Measurements from ENCODE around the gene CDC42BPA. TPM values are rescaled to one million over a fixed set of nuclear protein-coding genes. Genes with fewer than 3 reads are reported as not detected.

The CDC42BPA gene
- polyA plus RNA-seq, 2 of the 4 experiments (the other 2 are of a cell fraction), result 11.4 to 28.4 TPM

GRCh38 chr1:227213426-227213825, 104.9 kb downstream of the CDC42BPA start (continued):
- no peak for TF ChIP-seq MYC (IDR thresholded peaks at IDR 0.05; ENCODE audit: borderline replicate concordance, low read length)

DNA sequence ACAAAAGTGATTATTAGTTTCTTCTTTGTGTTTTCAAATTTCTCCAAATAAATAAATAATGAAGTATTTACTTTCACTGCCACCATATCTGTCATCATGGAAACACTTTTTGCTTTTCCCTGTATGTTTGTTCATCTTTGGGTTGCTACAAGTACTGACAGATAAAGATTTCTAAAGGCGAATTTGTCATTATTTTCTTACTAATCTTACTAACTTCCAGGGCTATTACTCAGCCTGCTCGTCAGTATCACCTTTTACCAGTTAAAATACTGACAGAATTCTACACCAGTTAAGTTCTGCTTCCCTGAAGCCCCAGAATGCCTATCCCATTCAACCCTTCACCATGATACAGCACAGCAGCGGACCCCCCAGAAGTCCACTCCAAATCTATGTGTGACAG, 106.1 kb downstream of the CDC42BPA start:
- DNase-seq (ENCODE audit: low read depth in 1 of 2, low spot score in 1 of 2) (no peak), FAIRE-seq (no peak)
- POLR2A ChIA-PET, result no interaction called here

GRCh38 chr1:227210604-227211003, 107.7 kb downstream of the CDC42BPA start:
- 0 out of 3 replicates have a peak, but pooled peaks cover 7% of the 10 kb centered on the region for H3K4me1 ChIP-seq
- POLR2A ChIA-PET, result no interaction called here
- CTCF ChIA-PET, result no interaction called here

More for the DNA sequence above, 106.1 kb downstream of the CDC42BPA start:
- no peaks in the 10 kb centered on the region for H3K9me3 ChIP-seq
- no peak overlapping the region for H3K4me2 ChIP-seq
- WGBS (ENCODE audit: missing lambda C conversion rate), result 83% methylated on average over 3 of the region's 3 CpGs
- CTCF ChIA-PET, result no interaction called here
- TF ChIP-seq EHF (CRISPR knock-in tag; IDR thresholded peaks at IDR 0.05), result no peak
- TF ChIP-seq, protein P1, sequence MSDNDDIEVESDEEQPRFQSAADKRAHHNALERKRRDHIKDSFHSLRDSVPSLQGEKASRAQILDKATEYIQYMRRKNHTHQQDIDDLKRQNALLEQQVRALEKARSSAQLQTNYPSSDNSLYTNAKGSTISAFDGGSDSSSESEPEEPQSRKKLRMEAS (IDR thresholded peaks at IDR 0.05), result no peak
- TF ChIP-seq, protein P2, sequence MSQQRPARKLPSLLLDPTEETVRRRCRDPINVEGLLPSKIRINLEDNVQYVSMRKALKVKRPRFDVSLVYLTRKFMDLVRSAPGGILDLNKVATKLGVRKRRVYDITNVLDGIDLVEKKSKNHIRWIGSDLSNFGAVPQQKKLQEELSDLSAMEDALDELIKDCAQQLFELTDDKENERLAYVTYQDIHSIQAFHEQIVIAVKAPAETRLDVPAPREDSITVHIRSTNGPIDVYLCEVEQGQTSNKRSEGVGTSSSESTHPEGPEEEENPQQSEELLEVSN (IDR thresholded peaks at IDR 0.05; ENCODE audit: borderline replicate concordance, low read depth), result no peak
- no peak for TF ChIP-seq HOXB5 (CRISPR knock-in tag; IDR thresholded peaks at IDR 0.05)
- TF ChIP-seq FOXS1 (CRISPR knock-in tag; IDR thresholded peaks at IDR 0.05), result no peak
- TF ChIP-seq JUN (IDR thresholded peaks at IDR 0.05), result no peak
- TF ChIP-seq TP53 (CRISPR knock-in tag; IDR thresholded peaks at IDR 0.05), result no peak
- TF ChIP-seq NFE2L2 (conservative IDR thresholded peaks at IDR 0.05; ENCODE audit: low read length), result no peak
- no peak for TF ChIP-seq MAFK (IDR thresholded peaks at IDR 0.05; ENCODE audit: partially characterized antibody)
- TF ChIP-seq HDAC2 (IDR thresholded peaks at IDR 0.05), result no peak
- TF ChIP-seq RARB (CRISPR knock-in tag; IDR thresholded peaks at IDR 0.05), result no peak
- TF ChIP-seq PHF8 (IDR thresholded peaks at IDR 0.05; ENCODE audit: borderline replicate concordance, low read depth), result no peak
- TF ChIP-seq HOXB13 (CRISPR knock-in tag; IDR thresholded peaks at IDR 0.05; ENCODE audit: low read depth), result no peak
- no peak for TF ChIP-seq ZSCAN20 (CRISPR knock-in tag; IDR thresholded peaks at IDR 0.05)
- TF ChIP-seq RNF2 (IDR thresholded peaks at IDR 0.05; ENCODE audit: borderline replicate concordance, low read depth), result no peak
- TF ChIP-seq CEBPB (IDR thresholded peaks at IDR 0.05), result no peak
- TF ChIP-seq EHMT2 (IDR thresholded peaks at IDR 0.05; ENCODE audit: low read depth), result no peak
- H3K27ac ChIP-seq, result no peak overlapping the region
- no peak for ATAC-seq
- H3K4me1 ChIP-seq, result 0 out of 3 replicates have a peak, but pooled peaks cover 7% of the 10 kb centered on the region
- H3K4me3 ChIP-seq, result no peak overlapping the region

More at GRCh38 chr1:227210604-227211003, 107.7 kb downstream of the CDC42BPA start:
- no peak for FAIRE-seq
- Histone ChIP-seq H3K4me2 (no peak overlapping the region), H3K27ac (no peak overlapping the region), H3K4me3 (no peak overlapping the region), H3K9me3 (no peaks in the 10 kb centered on the region)
- no peak for DNase-seq (ENCODE audit: low read depth in 1 of 2, low spot score in 1 of 2)
- TF ChIP-seq HOXA7 (CRISPR knock-in tag; IDR thresholded peaks at IDR 0.05) (no peak), MYC (IDR thresholded peaks at IDR 0.05; ENCODE audit: borderline replicate concordance, low read length) (no peak), HMGXB4 (CRISPR knock-in tag; IDR thresholded peaks at IDR 0.05; ENCODE audit: borderline replicate concordance) (no peak), RNF2 (IDR thresholded peaks at IDR 0.05; ENCODE audit: borderline replicate concordance, low read depth) (no peak), POLR2A (IDR thresholded peaks at IDR 0.05; ENCODE audit: low read length) (no peak), FOSB (CRISPR knock-in tag; IDR thresholded peaks at IDR 0.05) (no peak), RAD21 (conservative IDR thresholded peaks at IDR 0.05 in 1 of 2, IDR thresholded peaks at IDR 0.05 in 1 of 2) (no peak), NFE2L2 (conservative IDR thresholded peaks at IDR 0.05; ENCODE audit: low read length) (no peak), BHLHE40 (IDR thresholded peaks at IDR 0.05; ENCODE audit: low read depth, low read length) (no peak), GATA3 (IDR thresholded peaks at IDR 0.05; ENCODE audit: borderline replicate concordance) (no peak), CHD4 (IDR thresholded peaks at IDR 0.05; ENCODE audit: borderline replicate concordance) (no peak)
- no peak for ATAC-seq
